Measurements from ENCODE around the gene FAF2.

DNA sequence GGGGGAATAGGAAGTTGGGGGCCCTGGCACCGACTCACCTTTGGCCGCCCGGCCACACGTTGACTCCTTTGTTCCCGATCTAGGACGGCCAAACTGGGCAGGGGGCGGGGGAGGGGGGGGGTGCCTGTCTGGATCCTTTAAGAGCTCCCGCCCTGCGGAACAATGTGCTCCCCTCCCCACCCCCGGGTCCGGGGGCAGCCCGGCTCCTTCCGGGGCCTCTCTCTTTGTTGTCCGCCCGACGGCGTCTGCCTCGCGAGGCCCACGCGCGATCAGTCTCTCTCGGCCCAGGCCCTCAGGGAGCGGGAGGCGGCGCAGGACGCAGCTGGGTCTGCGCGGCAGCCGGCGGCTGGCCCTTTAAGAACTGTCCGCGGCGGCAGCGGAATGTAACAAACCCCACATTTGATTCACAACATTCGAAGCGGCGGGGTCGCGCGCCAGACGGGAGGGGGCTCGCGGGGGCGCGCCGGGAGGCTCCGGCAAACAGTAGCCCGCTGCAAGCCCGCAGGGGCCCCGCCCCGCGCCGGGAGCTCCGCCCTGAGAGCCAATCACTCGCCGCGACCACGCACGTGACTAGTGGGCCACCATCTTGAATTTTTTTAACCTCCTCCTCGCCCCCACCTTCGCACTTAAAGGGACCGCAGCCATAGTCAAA is 88.8 kb downstream of the FAF2 start, which contains the start of gene RNF44:
- TF ChIP-seq GATA2 (IDR thresholded peaks at IDR 0.05; ENCODE audit: low read depth, low read length) (no peak), GATA3 (IDR thresholded peaks at IDR 0.05; ENCODE audit: low read depth, low read length) (no peak)
